IMR-90 (cell line): Measurements from ENCODE around the gene MAP3K5. TPM values are rescaled to one million over a fixed set of nuclear protein-coding genes. Genes with fewer than 3 reads are reported as not detected.

ENCODE experiments used
- ATAC-seq: fragments of 200-7000 bp; cut with Tn5 transposase; 2 replicates; pipeline ENCODE4 v1.9.1; 2020; ENCODE audit warnings: low read depth, mild to moderate bottlenecking, moderate library complexity
- BruUV-seq: library from RNA; stranded (reverse); fragments of 400-500 nt; replicated peaks from 2 replicates; lab custom pipeline; 2021; lab: Mats Ljungman, UMichigan
- CTCF ChIA-PET: fragments of 300-600 bp; formaldehyde crosslinking; extraction: SDS; loops from one replicate; lab custom pipeline; 2021; ENCODE audit warnings: antibody characterized with exemption; lab: Yijun Ruan, JAX
- POLR2A ChIA-PET: fragments of 300-600 bp; sonication (Branson Sonifier 250); formaldehyde crosslinking; loops from one replicate; lab custom pipeline; 2022; ENCODE audit warnings: antibody characterized with exemption; ENCODE audit not compliant: unreplicated experiment; lab: Charles Lee
- DNase-seq: peaks from one replicate; pipeline ENCODE4 v3.0.0; 2013
- H2AFZ ChIP-seq: replicated peaks from 2 replicates; pipeline ENCODE3; 2013; ENCODE audit warnings: low read length, mild to moderate bottlenecking; ENCODE audit not compliant: poor library complexity
- H2AK5ac ChIP-seq: 2 replicates; pipeline ENCODE4 v1.6.1; 2013; ENCODE audit warnings: low read depth, low read length, inconsistent platforms
- H2AK9ac ChIP-seq: replicated peaks from 2 replicates; pipeline ENCODE3; 2013; ENCODE audit warnings: mild to moderate bottlenecking, low read depth, low read length, moderate library complexity; ENCODE audit not compliant: poor library complexity
- H2BK120ac ChIP-seq: 2 replicates; pipeline ENCODE4 v1.6.1; 2013; ENCODE audit warnings: low read depth, low read length, inconsistent platforms
- H2BK15ac ChIP-seq: 3 replicates; pipeline ENCODE4 v1.6.1; 2013; ENCODE audit warnings: low read depth, low read length, inconsistent platforms
- H2BK20ac ChIP-seq: 2 replicates; pipeline ENCODE4 v1.6.1; 2013; ENCODE audit warnings: low read depth, mild to moderate bottlenecking, inconsistent platforms, low read length, moderate library complexity
- H2BK5ac ChIP-seq: 2 replicates; pipeline ENCODE4 v1.6.1; 2013; ENCODE audit warnings: mild to moderate bottlenecking, low read depth, low read length, inconsistent platforms; ENCODE audit not compliant: poor library complexity, severe bottlenecking
- H3K14ac ChIP-seq: replicated peaks from 2 replicates; pipeline ENCODE4 v1.6.1; 2013; ENCODE audit warnings: low read depth, low read length, inconsistent platforms
- H3K18ac ChIP-seq: 2 replicates; pipeline ENCODE4 v1.6.1; 2013; ENCODE audit warnings: low read depth, low read length, control low read depth
- H3K23ac ChIP-seq: 2 replicates; pipeline ENCODE4 v1.6.1; 2013; ENCODE audit warnings: low read depth, low read length, inconsistent platforms
- H3K27ac ChIP-seq: 2 replicates; pipeline ENCODE4 v1.5.1; 2013; ENCODE audit warnings: mild to moderate bottlenecking, control low read depth, low read length; ENCODE audit not compliant: insufficient read depth
- H3K27me3 ChIP-seq: 2 replicates; pipeline ENCODE4 v1.6.1; 2013; ENCODE audit warnings: low read length; ENCODE audit not compliant: control insufficient read depth, insufficient read depth
- H3K36me3 ChIP-seq: 2 replicates; pipeline ENCODE4 v1.6.1; 2013; ENCODE audit warnings: low read length, mixed read lengths; ENCODE audit not compliant: control insufficient read depth, insufficient read depth
- H3K4ac ChIP-seq: 2 replicates; pipeline ENCODE4 v1.6.1; 2013; ENCODE audit warnings: low read depth, low read length, inconsistent platforms
- H3K4me1 ChIP-seq: 2 replicates; pipeline ENCODE4 v1.6.1; 2013; ENCODE audit warnings: low read length, mixed read lengths; ENCODE audit not compliant: control insufficient read depth, insufficient read depth
- H3K4me2 ChIP-seq: 2 replicates; pipeline ENCODE4 v1.6.1; 2013; ENCODE audit warnings: low read depth, mild to moderate bottlenecking, control low read depth, low read length, moderate library complexity
- H3K4me3 ChIP-seq: 2 replicates; pipeline ENCODE4 v1.5.1; 2013; ENCODE audit warnings: low read depth, mild to moderate bottlenecking, control low read depth, low read length, moderate library complexity; ENCODE audit not compliant: insufficient read depth
- H3K56ac ChIP-seq: 2 replicates; pipeline ENCODE4 v1.6.1; 2013; ENCODE audit warnings: low read length, inconsistent platforms; ENCODE audit not compliant: insufficient read depth; ENCODE audit errors: extremely low read depth
- H3K79me1 ChIP-seq, 2 experiments: 2 replicates each; pipeline ENCODE4 v1.6.1; 2013; ENCODE audit warnings: low read length in 2 of 2, inconsistent platforms in 1 of 2, low read depth in 1 of 2
- H3K9ac ChIP-seq: 2 replicates; pipeline ENCODE4 v1.6.1; 2013; ENCODE audit warnings: low read depth, low read length, control low read depth
- H3K9me1 ChIP-seq: 2 replicates; pipeline ENCODE4 v1.6.1; 2013; ENCODE audit warnings: low read length, inconsistent platforms; ENCODE audit not compliant: insufficient read depth
- H3K9me3 ChIP-seq: 2 replicates; pipeline ENCODE4 v1.6.1; 2013; ENCODE audit warnings: low read length; ENCODE audit not compliant: control insufficient read depth, insufficient read depth
- H4K20me1 ChIP-seq: 2 replicates; pipeline ENCODE4 v1.6.1; 2013; ENCODE audit warnings: low read length, inconsistent platforms; ENCODE audit not compliant: insufficient read depth
- H4K5ac ChIP-seq: 2 replicates; pipeline ENCODE4 v1.6.1; 2013; ENCODE audit warnings: mild to moderate bottlenecking, low read depth, low read length, control low read depth
- H4K8ac ChIP-seq, 2 experiments: 2 replicates each; pipeline ENCODE4 v1.6.1; 2013; ENCODE audit warnings: low read depth in 2 of 2, low read length in 2 of 2, control low read depth in 1 of 2, inconsistent platforms in 1 of 2
- H4K91ac ChIP-seq: 2 replicates; pipeline ENCODE4 v1.6.1; 2013; ENCODE audit warnings: low read depth, low read length, inconsistent platforms; ENCODE audit not compliant: insufficient read depth
- CEBPB ChIP-seq: IDR thresholded peaks from 2 replicates; pipeline ENCODE4 v1.6.1; 2012; ENCODE audit warnings: low read depth, low read length, improper control_type of control experiment
- CTCF ChIP-seq: conservative IDR thresholded peaks from 2 replicates; pipeline ENCODE4 v1.5.1; 2012; ENCODE audit warnings: mild to moderate bottlenecking, low read depth, low read length, improper control_type of control experiment
- ELK1 ChIP-seq: fragments of 150-350 bp; IDR thresholded peaks from 2 replicates; pipeline ENCODE4 v1.6.1; 2016; ENCODE audit warnings: low read depth, mild to moderate bottlenecking, low read length, moderate library complexity, borderline replicate concordance
- MAFK ChIP-seq: IDR thresholded peaks from 2 replicates; pipeline ENCODE4 v1.6.1; 2012; ENCODE audit warnings: low read depth, low read length, improper control_type of control experiment
- NFE2L2 ChIP-seq: fragments of 150-350 bp; IDR thresholded peaks from 2 replicates; pipeline ENCODE4 v1.6.1; 2016; ENCODE audit warnings: low read depth, mild to moderate bottlenecking, low read length
- POLR2A ChIP-seq: IDR thresholded peaks from 2 replicates; pipeline ENCODE4 v1.6.1; 2012; ENCODE audit warnings: mild to moderate bottlenecking, low read depth, low read length
- RCOR1 ChIP-seq: IDR thresholded peaks from 2 replicates; pipeline ENCODE4 v1.6.1; 2012; ENCODE audit warnings: mild to moderate bottlenecking, low read length, improper control_type of control experiment; ENCODE audit not compliant: insufficient replicate concordance
- SMC3 ChIP-seq: fragments of 150-350 bp; IDR thresholded peaks from 2 replicates; pipeline ENCODE4 v1.6.1; 2016; ENCODE audit warnings: low read depth, mild to moderate bottlenecking, antibody characterized with exemption, low read length, moderate library complexity
- WGBS, 2 experiments: methylation state at CpG; one replicate each; pipeline versions ENCODE4 v1.1.5 to v1.1.7; 2013; ENCODE audit warnings: missing lambda C conversion rate in 2 of 2; ENCODE audit not compliant: insufficient read length in 1 of 2; ENCODE audit errors: extremely low coverage in 2 of 2; 5-methylcytosine and 5-hydroxymethylcytosine counted together
- dilution Hi-C: fragments of 300-500 bp; cut with HindIII; formaldehyde crosslinking; loops from one replicate; pipeline ENCODE4 v1.14.3; 2018; ENCODE audit warnings: low sequenced_read_pairs; ENCODE audit not compliant: unreplicated experiment
- in situ Hi-C: fragments of 300-500 bp; cut with MboI; formaldehyde crosslinking; loops from 3 replicates; pipeline ENCODE4 v1.14.3; 2019; ENCODE audit warnings: low sequenced_read_pairs, inconsistent platforms, mixed read lengths
- intact Hi-C: fragments of 100-400 bp; cut with micrococcal nuclease; formaldehyde crosslinking; loops from 2 replicates; pipeline ENCODE4 v1.10.0; 2022
- polyA plus RNA-seq, 3 experiments: library from polyadenylated mRNA; depleted of rRNA; stranded (reverse); fragments of >200 nt; gene quantifications; 2 replicates each; pipeline ENCODE4 v1.2.3, GENCODE V29; 2012; ENCODE audit warnings: low replicate concordance in 1 of 3
- total RNA-seq: library from RNA; depleted of rRNA; stranded (reverse); fragments of >200 nt; gene quantifications from 2 replicates; pipeline ENCODE4 v1.2.3, GENCODE V29; 2012

Gene MAP3K5
- total and polyA plus RNA-seq, 2 of the 4 experiments (the other 2 are of a cell fraction), result 5.4 to 17.6 TPM

- H2AFZ ChIP-seq, result no peak overlapping the region
- peaks cover 25% of the 10 kb centered on the region for H3K4me1 ChIP-seq
- H3K23ac ChIP-seq, result no peak overlapping the region
- DNase-seq (no peak), ATAC-seq (no peak)
- ChIA-PET CTCF (interaction anchor here (1.0 to 2.7 kb wide), 2 partner anchors 19 to 187 kb away, joined by 4 to 10 read pairs; partner anchors contain the start of gene MAP3K5), POLR2A (no interaction called here)
- no peak overlapping the region for H2BK5ac ChIP-seq
- H3K9me1 ChIP-seq, result peaks cover 25% of the 10 kb centered on the region
- H3K27me3 ChIP-seq, result no peaks in the 10 kb centered on the region
- H3K36me3 ChIP-seq, result peaks cover 4% of the 10 kb centered on the region; the same call in 1 of the 2 replicates
- TF ChIP-seq MAFK, result no peak
- no peak for TF ChIP-seq CTCF
- no peak for TF ChIP-seq POLR2A
- no peak for TF ChIP-seq NFE2L2
- no peak for TF ChIP-seq SMC3
- TF ChIP-seq RCOR1, result no peak
- TF ChIP-seq CEBPB, result no peak
- no peak for TF ChIP-seq ELK1
- no peak overlapping the region for H3K27ac ChIP-seq
- H3K9ac ChIP-seq, result no peak overlapping the region
- H2BK15ac ChIP-seq, result no peak overlapping the region
- no peak overlapping the region for H4K5ac ChIP-seq
- intact Hi-C loops (no loop called here), dilution Hi-C loops (no loop called here), in situ Hi-C loops (no loop called here)
- no peaks in the 10 kb centered on the region for H3K9me3 ChIP-seq
- H2AK5ac ChIP-seq, result no peak overlapping the region
- no peak overlapping the region for H3K4me3 ChIP-seq
- H4K20me1 ChIP-seq, result no peaks in the 10 kb centered on the region
- peak overlapping the region; percentile 5; the same call in 1 of the 2 replicates for H2BK20ac ChIP-seq
- no peak overlapping the region for H3K18ac ChIP-seq
- no peak overlapping the region for H3K4me2 ChIP-seq
- no peak overlapping the region for H3K56ac ChIP-seq
- peak overlapping the region; percentile 4; the same call in 1 of the 2 replicates for H2BK120ac ChIP-seq
- no CpG with 5 or more reads among the region's 5 CpGs for WGBS, 2 experiments
- H4K8ac ChIP-seq, result no peak overlapping the region; a peak in 1 of 4 replicates
- peaks cover 3 to 39% of the 10 kb centered on the region in 2 experiments; a peak in 3 of 4 replicates for H3K79me1 ChIP-seq
- peak overlapping the region; percentile 5; the same call in 1 of the 2 replicates for H3K4ac ChIP-seq
- BruUV-seq, result no TSS peak
- no peak overlapping the region for H4K91ac ChIP-seq
- no peak overlapping the region for H3K14ac ChIP-seq
- no peak overlapping the region for H2AK9ac ChIP-seq
Measured at GRCh38 chr6:136604928-136605510, 187.3 kb downstream of the MAP3K5 start.
